GM21717 (cell line): ENCODE data around the gene CYP3A4.
"Not testable (repeated sequence)": the region's sequence is repeated elsewhere in the genome, so short reads cannot be mapped to it uniquely, and the experiment has no call there.

ENCODE experiments used
- ATAC-seq: cut with Tn5 transposase; IDR thresholded peaks from one replicate; pipeline ENCODE4 v1.9.1; 2021; ENCODE audit warnings: mild to moderate bottlenecking, moderate library complexity; ENCODE audit not compliant: unreplicated experiment

Gene CYP3A4

GRCh38 chr7:99793443-99793842 is 9.5 kb upstream of the CYP3A4 start:
- ATAC-seq, result no peak

- no peak for ATAC-seq
These were observed 9.0 kb upstream of the CYP3A4 start for GRCh38 chr7:99792967-99793366.

DNA sequence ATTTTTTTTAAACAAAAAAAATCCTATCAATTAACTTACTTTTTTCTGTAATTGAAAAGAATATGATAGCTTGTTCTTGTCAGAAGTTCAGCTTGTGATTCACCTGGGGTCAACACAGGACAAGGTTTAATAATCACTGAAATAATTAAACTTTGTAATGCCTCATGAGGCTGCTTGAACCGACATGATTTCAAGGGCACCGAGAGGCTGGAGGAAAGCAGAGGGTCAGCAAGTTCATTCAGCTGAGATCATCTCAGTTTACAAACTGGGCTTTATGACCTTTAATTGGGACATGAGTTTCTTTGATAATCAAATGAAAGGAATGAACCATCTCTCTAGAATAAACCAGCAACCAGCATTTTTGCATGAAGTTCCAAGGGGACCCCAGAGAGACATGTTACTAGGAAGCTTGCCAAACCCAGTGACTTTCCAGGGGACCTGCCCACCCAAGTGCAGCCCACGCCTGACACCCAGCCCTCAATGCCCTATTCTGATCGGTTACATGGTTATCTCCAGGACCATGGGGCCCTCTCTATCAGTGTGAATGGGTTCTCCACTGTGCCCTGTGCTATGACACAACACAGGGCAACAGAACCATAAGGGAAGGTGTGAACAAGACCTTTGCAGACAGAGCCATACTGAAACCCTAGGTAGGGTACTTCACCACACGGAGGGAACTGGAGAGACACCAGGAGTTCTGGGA is 7.8 kb upstream of the CYP3A4 start:
- no peak for ATAC-seq

GRCh38 chr7:99791021-99791420 is 7.0 kb upstream of the CYP3A4 start:
- no peak for ATAC-seq

DNA sequence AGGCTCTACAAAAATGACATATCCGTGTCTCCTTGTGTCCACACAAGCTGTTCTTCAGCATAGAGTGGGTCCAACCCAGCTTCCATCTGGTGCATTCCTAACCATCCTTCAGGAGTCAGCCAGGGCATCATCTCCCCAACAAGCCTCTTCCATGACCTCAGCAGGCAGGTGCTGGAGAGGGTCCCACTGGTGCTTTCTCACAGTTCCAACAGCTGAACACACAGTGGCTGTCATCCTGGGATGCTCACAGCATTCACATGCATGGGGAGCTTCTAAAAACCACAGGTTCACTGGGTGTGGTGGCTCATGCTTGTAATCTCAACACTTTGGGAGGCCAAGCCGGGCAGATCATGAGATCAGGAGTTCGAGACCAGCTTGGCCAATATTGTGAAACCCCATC is 6.4 kb upstream of the CYP3A4 start:
- ATAC-seq, result no peak

- no peak for ATAC-seq
These were observed 5.6 kb upstream of the CYP3A4 start for GRCh38 chr7:99789441-99790070.

- ATAC-seq, result no peak
These were observed 4.6 kb upstream of the CYP3A4 start for GRCh38 chr7:99788554-99788953.

- ATAC-seq, result no peak
These were observed 2.8 kb upstream of the CYP3A4 start for GRCh38 chr7:99786726-99787335.

- not testable (repeated sequence) for ATAC-seq
These were observed 1.7 kb upstream of the CYP3A4 start for GRCh38 chr7:99785654-99786053.

DNA sequence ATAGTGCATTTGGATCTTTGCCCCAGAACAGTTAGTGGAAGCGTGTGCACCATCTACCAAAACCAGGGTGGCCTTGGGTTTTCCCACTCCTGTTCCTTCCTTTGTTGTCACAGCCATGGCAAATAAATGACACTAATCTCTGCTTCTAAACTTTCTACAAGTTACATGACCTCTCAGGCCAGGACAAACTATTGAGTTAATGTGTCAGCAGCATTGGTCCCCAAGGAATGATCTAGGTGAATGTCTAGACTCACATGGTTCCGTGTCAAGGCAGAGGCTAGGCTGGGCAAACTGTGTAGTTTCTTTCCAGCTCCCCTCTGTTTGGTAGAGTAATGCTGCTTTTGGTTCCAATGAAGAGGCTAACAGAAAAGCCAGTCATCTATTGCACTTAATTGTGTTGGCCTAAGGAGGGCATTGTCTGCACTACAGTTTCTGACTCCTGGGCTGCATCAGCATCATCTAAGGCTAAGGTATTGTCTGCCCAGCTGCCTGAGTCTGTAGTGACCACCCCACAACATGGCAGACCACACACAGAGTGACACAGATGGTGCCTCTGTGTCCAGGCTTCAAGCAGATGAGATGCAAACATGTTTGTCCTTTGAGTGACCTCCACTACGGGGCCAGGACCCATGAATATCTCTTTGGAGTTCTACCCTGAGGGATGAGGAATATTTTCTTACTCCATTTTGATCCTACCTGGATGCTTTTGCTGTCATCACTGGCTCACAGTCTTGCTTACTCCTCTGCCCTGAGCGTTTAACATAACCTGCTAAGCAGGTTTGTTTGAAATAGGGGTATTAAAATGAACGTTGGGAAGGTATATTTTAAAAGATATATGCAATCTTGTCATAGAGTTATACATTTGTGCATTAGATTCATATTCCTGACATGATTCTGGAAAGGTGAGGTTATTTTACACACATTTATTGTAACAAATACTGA is 1.7 kb downstream of the CYP3A4 start:
- ATAC-seq, result no peak

- ATAC-seq, result no peak
These were observed 3.4 kb downstream of the CYP3A4 start for GRCh38 chr7:99780588-99780987.

GRCh38 chr7:99779949-99780348 is 4.0 kb downstream of the CYP3A4 start:
- no peak for ATAC-seq

DNA sequence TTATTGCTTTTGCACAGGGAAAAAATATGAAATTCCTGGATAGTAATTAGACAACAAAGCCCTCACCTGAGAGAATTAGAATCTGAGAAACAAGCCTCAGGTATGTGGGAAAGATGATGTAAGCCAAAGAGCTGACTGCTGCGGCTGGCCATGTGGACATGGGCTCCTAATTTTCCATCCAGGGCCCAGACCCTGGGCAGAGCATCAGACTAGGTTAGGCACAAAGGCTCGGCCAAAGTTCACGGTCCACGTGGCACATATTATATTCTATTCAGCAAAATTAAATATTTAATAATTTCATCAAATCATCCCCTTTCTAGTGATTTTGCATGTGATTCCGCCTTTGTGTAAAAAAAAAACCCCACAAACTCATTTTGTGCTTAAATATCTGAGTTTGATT is 5.1 kb downstream of the CYP3A4 start:
- no peak for ATAC-seq

GRCh38 chr7:99773395-99773794 is 10.6 kb downstream of the CYP3A4 start:
- not testable (repeated sequence) for ATAC-seq

DNA sequence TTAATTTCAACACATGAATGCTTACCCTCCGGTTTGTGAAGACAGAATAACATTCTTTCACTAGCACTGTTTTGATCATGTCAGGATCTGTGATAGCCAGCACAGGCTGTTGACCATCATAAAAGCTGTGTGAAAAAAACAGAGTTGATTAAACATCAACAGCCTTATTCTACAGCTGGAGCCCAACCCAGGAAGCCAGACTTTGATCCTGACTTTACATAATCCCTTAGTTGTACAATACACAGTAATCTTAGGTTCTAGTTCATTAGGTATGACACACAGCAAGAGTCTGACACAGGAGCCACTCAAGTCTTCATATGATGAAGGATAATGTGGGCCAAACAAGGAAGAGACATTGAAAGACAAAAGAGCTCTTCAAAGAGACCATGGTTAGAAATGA is 11.4 kb downstream of the CYP3A4 start:
- ATAC-seq, result no peak

GRCh38 chr7:99769494-99769893 is 14.5 kb downstream of the CYP3A4 start:
- not testable (repeated sequence) for ATAC-seq

- ATAC-seq, result no peak
These were observed 15.5 kb downstream of the CYP3A4 start for GRCh38 chr7:99768471-99768870.

DNA sequence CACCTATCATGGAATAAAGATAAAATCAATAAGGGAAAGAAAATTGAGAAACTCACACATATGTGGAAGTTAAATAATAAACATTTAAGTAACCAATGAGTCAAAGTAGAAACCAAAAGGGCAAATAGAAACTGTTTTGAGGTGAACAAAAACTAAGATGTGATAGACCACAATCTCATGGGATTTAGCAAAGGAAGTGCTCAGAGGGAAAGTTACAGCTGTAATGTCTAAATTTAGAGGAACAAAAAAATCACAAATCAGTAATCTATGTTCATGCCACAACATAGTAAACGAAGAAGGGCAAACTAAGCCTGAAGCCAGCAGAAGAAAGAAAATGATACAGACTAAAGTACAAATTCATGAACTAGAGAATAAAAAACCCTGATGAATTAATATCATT is 16.3 kb downstream of the CYP3A4 start:
- peak; percentile 83 for ATAC-seq

DNA sequence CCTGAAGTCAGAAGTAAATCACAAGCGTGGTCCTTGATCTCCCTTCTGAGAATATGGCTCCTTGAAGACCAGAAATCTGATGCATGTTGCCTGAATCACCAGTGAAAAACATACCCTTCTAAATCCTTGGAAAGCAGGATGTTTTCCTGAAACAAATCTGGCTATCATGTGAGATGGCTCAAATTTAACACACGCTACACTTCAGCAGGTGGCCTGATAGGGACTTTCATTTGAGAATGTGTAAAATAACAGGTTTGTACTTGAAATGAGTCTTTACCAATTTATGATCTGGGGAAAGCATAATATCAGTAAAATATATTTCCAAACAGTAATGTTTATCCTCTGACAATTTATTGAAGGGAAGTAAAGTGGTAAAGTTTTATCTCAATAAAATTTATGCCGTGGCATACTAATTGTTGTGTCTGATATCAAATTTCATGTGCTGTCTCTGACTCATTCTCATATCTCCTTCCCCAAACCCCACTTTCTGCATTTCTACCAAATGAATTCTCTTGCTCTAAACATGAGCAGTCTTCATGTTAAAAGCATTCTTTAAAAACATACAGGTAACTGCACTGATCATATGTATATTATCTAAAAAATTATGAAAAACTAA is 17.4 kb downstream of the CYP3A4 start:
- no peak for ATAC-seq

GRCh38 chr7:99764478-99764877 is 19.5 kb downstream of the CYP3A4 start:
- ATAC-seq, result no peak
